HEK293 (cell line): ENCODE results near the gene OGFOD3.
"Not testable (repeated sequence)": the region's sequence is repeated elsewhere in the genome, so short reads cannot be mapped to it uniquely, and the experiment has no call there.

ENCODE experiments used
- CTCF ChIA-PET: fragments of 350-600 bp; formaldehyde crosslinking; extraction: SDS; loops from one replicate; lab custom pipeline; 2021; ENCODE audit warnings: antibody characterized with exemption; lab: Yijun Ruan, JAX
- POLR2A ChIA-PET: fragments of 300-600 bp; formaldehyde crosslinking; extraction: SDS; loops from one replicate; lab custom pipeline; 2020; ENCODE audit warnings: antibody characterized with exemption, inconsistent platforms; lab: Yijun Ruan, JAX
- H3K27ac ChIP-seq: fragments of 200-500 bp; sonication (Bioruptor generic); 2 replicates; pipeline ENCODE4 v1.5.1; 2014; ENCODE audit warnings: low read depth, low read length, control low read depth, inconsistent platforms; ENCODE audit errors: extremely low read depth
- H3K36me3 ChIP-seq, 2 experiments: fragments of 200-500 bp in 1 of 2; sonication (Bioruptor generic) in 1 of 2; 1 replicate in 1 of 2; 2 replicates in 1 of 2; pipeline ENCODE4 v1.5.1; 2014 to 2017; ENCODE audit warnings: inconsistent platforms in 2 of 2, low read length in 2 of 2; ENCODE audit not compliant: control insufficient read depth in 2 of 2, insufficient read depth in 1 of 2
- H3K4me1 ChIP-seq: fragments of 200-500 bp; sonication (Bioruptor generic); 2 replicates; pipeline ENCODE4 v1.5.1; 2014; ENCODE audit warnings: mild to moderate bottlenecking, low read length, inconsistent platforms; ENCODE audit not compliant: control insufficient read depth, insufficient read depth
- H3K4me3 ChIP-seq: 2 replicates; pipeline ENCODE4 v1.5.1; 2011; ENCODE audit warnings: low read depth, mild to moderate bottlenecking, control low read depth, low read length, moderate library complexity
- H3K9me3 ChIP-seq: fragments of 200-500 bp; sonication (Bioruptor generic); 2 replicates; pipeline ENCODE4 v1.5.1; 2014; ENCODE audit warnings: low read depth, low read length, inconsistent platforms; ENCODE audit not compliant: control insufficient read depth, insufficient read depth
- GLIS1 ChIP-seq: fragments of 450-650 bp; formaldehyde crosslinking; IDR thresholded peaks from 2 replicates; pipeline ENCODE4 v1.5.1; 2016; ENCODE audit warnings: missing biosample characterization, missing genetic modification characterization
- OVOL3 ChIP-seq: fragments of 450-650 bp; formaldehyde crosslinking; IDR thresholded peaks from 2 replicates; pipeline ENCODE4 v1.5.1; 2016; ENCODE audit warnings: missing biosample characterization, missing genetic modification characterization
- PRDM1 ChIP-seq: fragments of 450-650 bp; formaldehyde crosslinking; IDR thresholded peaks from 2 replicates; pipeline ENCODE4; 2016; ENCODE audit warnings: missing biosample characterization, missing genetic modification characterization
- SCRT1 ChIP-seq: fragments of 450-650 bp; formaldehyde crosslinking; IDR thresholded peaks from 2 replicates; pipeline ENCODE4 v1.5.1; 2016; ENCODE audit warnings: missing biosample characterization, missing genetic modification characterization, borderline replicate concordance
- ZNF133 ChIP-seq: fragments of 450-650 bp; formaldehyde crosslinking; IDR thresholded peaks from 2 replicates; pipeline ENCODE4 v1.5.1; 2016; ENCODE audit warnings: missing biosample characterization, missing genetic modification characterization
- ZNF157 ChIP-seq: fragments of 450-650 bp; formaldehyde crosslinking; IDR thresholded peaks from 2 replicates; pipeline ENCODE4 v1.5.1; 2016; ENCODE audit warnings: missing biosample characterization, missing genetic modification characterization
- TF ChIP-seq, protein P1 (sequence below): fragments of 450-650 bp; formaldehyde crosslinking; IDR thresholded peaks from 2 replicates; pipeline ENCODE4 v1.5.1; 2016; ENCODE audit warnings: missing biosample characterization, missing genetic modification characterization
- TF ChIP-seq, protein P2 (sequence below): fragments of 450-650 bp; IDR thresholded peaks from 2 replicates; pipeline ENCODE4 v1.5.1; 2018; ENCODE audit warnings: missing biosample characterization, missing genetic modification characterization
- TF ChIP-seq, protein P3 (sequence below): fragments of 450-650 bp; formaldehyde crosslinking; IDR thresholded peaks from 2 replicates; pipeline ENCODE4 v1.5.1; 2016; ENCODE audit warnings: missing biosample characterization, missing genetic modification characterization

OGFOD3 gene

DNA sequence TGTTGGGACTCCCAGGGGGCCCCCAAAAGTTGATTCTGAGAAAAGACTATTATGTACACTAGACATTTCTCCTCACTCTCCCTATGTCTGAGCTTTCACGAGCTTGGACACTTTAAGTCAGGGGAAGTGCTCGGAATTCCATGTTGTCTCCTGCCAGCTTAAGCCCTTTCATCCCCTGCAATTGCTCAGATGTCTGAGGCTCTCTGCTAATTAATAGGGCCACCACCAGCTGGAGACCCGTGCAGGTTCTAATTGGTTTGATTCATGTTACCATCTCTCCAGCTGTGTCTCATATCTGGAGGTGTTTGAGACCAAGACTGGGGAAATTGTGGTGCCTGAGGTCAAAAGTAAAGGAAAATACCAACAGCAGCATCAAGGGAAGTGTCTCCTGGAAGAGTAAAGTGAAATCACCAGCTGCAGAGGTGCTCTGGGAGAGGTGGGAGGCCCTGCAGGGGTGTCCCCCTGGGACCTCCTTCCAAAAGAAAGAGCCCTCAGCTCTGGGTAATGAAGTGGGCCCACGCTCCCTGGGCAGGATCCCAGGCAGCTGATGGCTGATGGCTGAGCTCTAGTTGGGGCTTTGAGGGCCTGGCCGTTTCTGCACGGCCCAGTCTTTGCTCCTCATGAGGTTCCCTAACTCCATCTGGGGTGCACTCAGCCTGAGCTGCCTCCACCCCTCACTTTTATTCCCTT lies 52.6 kb downstream of the OGFOD3 start:
- Histone ChIP-seq H3K9me3 (no peaks in the 10 kb centered on the region), H3K4me1 (peaks cover 4% of the 10 kb centered on the region), H3K27ac (no peak overlapping the region), H3K4me3 (no peak overlapping the region), H3K36me3 (no peaks in the 10 kb centered on the region)
- ChIA-PET CTCF (interaction anchor here (0.6 to 1.5 kb wide), 5 partner anchors 8 to 130 kb away, joined by 3 to 6 read pairs (median 3); no protein-coding TSS in a partner anchor), POLR2A (no interaction called here)
- TF ChIP-seq ZNF157 (tag by site-specific recombination) (no peak), GLIS1 (tag by site-specific recombination) (peak; percentile 43)

DNA sequence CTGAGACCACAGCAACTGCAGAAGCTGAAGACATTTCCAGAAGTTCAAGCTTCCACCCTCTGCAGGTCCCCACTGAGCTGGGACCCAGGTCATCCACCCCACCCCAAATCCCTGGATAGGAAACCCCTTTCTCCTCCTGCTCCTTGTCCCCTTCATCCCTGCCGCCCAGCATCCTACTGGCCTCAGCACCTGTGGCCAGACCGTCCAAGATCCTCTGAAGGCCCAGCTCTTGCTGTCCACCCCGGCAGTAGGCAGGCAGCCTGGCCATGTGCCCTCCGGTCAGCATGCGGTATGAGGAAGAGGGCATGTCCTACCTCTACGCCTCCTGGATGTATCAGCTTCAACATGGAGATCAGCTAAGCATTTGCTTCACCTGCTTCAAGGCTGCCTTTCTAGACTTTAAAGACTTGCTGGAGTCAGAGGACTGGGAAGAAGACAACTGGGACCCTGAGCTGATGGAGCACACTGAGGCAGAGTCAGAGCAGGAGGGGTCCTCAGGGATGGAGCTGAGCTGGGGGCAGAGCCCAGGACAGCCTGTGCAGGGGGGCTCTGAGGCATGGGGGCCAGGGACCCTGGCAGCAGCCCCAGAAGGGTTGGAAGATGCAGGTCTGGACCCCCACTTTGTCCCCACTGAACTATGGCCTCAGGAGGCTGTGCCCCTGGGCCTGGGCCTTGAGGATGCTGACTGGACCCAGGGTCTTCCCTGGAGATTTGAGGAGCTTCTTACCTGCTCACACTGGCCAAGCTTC lies 56.3 kb downstream of the OGFOD3 start:
- TF ChIP-seq OVOL3 (tag by site-specific recombination) = no peak
- TF ChIP-seq, protein P1, sequence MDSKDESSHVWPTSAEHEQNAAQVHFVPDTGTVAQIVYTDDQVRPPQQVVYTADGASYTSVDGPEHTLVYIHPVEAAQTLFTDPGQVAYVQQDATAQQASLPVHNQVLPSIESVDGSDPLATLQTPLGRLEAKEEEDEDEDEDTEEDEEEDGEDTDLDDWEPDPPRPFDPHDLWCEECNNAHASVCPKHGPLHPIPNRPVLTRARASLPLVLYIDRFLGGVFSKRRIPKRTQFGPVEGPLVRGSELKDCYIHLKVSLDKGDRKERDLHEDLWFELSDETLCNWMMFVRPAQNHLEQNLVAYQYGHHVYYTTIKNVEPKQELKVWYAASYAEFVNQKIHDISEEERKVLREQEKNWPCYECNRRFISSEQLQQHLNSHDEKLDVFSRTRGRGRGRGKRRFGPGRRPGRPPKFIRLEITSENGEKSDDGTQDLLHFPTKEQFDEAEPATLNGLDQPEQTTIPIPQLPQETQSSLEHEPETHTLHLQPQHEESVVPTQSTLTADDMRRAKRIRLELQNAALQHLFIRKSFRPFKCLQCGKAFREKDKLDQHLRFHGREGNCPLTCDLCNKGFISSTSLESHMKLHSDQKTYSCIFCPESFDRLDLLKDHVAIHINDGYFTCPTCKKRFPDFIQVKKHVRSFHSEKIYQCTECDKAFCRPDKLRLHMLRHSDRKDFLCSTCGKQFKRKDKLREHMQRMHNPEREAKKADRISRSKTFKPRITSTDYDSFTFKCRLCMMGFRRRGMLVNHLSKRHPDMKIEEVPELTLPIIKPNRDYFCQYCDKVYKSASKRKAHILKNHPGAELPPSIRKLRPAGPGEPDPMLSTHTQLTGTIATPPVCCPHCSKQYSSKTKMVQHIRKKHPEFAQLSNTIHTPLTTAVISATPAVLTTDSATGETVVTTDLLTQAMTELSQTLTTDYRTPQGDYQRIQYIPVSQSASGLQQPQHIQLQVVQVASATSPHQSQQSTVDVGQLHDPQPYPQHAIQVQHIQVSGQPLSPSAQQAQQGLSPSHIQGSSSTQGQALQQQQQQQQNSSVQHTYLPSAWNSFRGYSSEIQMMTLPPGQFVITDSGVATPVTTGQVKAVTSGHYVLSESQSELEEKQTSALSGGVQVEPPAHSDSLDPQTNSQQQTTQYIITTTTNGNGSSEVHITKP (tag by site-specific recombination) = no peak
- no peak for TF ChIP-seq SCRT1 (tag by site-specific recombination)
- H3K4me3 ChIP-seq = no peak overlapping the region
- ChIA-PET CTCF (interaction anchor here (0.5 to 2.6 kb wide), 5 partner anchors 8 to 126 kb away, joined by 3 to 15 read pairs (median 3); no protein-coding TSS in a partner anchor), POLR2A (no interaction called here)
- H3K27ac ChIP-seq = no peak overlapping the region
- no peaks in the 10 kb centered on the region for H3K9me3 ChIP-seq
- peaks cover under 1% of the 10 kb centered on the region; the same call in 1 of the 2 replicates for H3K4me1 ChIP-seq
- H3K36me3 ChIP-seq = no peaks in the 10 kb centered on the region

DNA sequence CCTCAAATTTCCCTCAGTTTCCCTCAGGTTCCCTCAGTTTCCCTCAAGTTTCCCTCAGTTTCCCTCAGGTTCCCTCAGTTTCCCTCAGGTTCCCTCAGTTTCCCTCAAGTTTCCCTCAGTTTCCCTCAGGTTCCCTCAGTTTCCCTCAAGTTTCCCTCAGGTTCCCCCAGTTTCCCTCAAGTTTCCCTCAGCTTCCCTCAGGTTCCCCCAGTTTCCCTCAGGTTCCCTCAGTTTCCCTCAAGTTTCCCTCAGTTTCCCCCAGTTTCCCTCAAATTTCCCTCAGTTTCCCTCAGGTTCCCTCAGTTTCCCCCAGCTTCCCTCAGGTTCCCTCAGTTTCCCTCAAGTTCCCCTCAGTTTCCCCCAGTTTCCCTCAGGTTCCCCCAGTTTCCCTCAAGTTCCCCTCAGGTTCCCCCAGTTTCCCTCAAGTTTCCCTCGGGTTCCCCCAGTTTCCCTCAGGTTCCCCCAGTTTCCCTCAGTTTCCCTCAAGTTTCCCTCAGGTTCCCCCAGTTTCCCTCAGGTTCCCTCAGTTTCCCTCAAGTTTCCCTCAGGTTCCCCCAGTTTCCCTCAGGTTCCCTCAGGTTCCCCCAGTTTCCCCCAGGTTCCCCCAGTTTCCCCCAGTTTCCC lies 58.8 kb downstream of the OGFOD3 start:
- POLR2A ChIA-PET = interaction anchor here (0.6 to 1.3 kb wide), 4 partner anchors 15 to 382 kb away, joined by 3 to 5 read pairs (median 4); no protein-coding TSS in a partner anchor
- CTCF ChIA-PET, H3K36me3 ChIP-seq, H3K27ac ChIP-seq, H3K9me3 ChIP-seq, H3K4me1 ChIP-seq, H3K4me3 ChIP-seq: not testable (repeated sequence)
- TF ChIP-seq PRDM1 = peak; percentile 62

DNA sequence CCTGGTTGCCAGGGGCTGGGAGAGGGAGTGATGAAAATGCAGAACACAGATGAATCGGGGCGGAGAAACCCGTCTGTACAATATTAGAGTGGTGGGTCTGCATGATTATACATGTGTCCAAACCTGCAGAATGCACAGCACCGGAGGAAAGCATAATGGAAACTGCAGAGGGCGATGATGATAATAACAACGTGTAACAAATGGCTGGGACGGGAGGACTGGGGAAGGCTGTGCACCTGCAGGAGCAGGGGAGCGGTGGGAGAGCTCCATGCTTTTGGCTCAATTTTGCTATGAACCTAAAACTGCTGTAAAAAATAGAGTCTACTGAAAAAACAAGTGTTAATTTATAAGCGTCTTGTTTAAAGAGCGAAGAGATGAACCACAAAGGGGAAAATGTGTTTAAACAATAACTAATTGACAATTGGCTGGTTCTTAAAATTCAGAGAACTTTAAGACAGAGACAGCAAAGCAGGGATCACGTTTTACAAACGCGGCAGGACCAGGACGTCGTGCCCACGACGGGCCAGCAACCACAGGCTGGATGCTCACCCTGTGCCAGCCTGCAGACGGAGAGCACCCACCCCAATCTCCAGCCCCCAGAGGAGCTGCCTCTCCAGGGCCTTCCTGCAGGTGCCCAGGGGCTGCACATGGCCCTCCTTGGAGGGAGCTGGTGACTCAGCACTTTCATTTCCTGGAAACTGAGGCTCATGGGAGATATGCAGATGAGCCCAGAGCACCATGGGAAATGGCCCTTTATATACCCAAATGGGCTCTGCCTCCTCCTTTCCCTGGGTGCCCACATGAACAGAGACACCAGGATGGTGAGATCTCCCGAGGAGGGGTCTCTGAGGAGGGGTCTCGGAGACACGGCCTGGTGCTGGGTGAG lies 59.7 kb downstream of the OGFOD3 start, which contains the start of gene TEX19:
Gene TEX19 (plus strand): TSS at position 783 of the 886 bp plus-strand sequence. CDS start 2,904 bp downstream, outside the sequence.
- no peaks in the 10 kb centered on the region for H3K36me3 ChIP-seq
- H3K9me3 ChIP-seq = no peaks in the 10 kb centered on the region
- H3K27ac ChIP-seq = peak within 1 kb of the TSS; percentile 33; the same call in 1 of the 2 replicates
- H3K4me3 ChIP-seq = no peak within 1 kb of the TSS
- POLR2A ChIA-PET = interaction anchor here (0.6 to 1.3 kb wide), 5 partner anchors 14 to 381 kb away, joined by 3 to 5 read pairs (median 4); no protein-coding TSS in a partner anchor
- no peaks in the 10 kb centered on the region for H3K4me1 ChIP-seq
- CTCF ChIA-PET = interaction anchor here (0.7 to 1.3 kb wide), 8 partner anchors 8 to 195 kb away, joined by 3 to 6 read pairs (median 4); no protein-coding TSS in a partner anchor
- TF ChIP-seq, protein P2, sequence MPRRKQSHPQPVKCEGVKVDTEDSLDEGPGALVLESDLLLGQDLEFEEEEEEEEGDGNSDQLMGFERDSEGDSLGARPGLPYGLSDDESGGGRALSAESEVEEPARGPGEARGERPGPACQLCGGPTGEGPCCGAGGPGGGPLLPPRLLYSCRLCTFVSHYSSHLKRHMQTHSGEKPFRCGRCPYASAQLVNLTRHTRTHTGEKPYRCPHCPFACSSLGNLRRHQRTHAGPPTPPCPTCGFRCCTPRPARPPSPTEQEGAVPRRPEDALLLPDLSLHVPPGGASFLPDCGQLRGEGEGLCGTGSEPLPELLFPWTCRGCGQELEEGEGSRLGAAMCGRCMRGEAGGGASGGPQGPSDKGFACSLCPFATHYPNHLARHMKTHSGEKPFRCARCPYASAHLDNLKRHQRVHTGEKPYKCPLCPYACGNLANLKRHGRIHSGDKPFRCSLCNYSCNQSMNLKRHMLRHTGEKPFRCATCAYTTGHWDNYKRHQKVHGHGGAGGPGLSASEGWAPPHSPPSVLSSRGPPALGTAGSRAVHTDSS = no peak
- TF ChIP-seq, protein P1 (tag by site-specific recombination) = no peak
- TF ChIP-seq ZNF133 (tag by site-specific recombination) = no peak
- TF ChIP-seq, protein P3, sequence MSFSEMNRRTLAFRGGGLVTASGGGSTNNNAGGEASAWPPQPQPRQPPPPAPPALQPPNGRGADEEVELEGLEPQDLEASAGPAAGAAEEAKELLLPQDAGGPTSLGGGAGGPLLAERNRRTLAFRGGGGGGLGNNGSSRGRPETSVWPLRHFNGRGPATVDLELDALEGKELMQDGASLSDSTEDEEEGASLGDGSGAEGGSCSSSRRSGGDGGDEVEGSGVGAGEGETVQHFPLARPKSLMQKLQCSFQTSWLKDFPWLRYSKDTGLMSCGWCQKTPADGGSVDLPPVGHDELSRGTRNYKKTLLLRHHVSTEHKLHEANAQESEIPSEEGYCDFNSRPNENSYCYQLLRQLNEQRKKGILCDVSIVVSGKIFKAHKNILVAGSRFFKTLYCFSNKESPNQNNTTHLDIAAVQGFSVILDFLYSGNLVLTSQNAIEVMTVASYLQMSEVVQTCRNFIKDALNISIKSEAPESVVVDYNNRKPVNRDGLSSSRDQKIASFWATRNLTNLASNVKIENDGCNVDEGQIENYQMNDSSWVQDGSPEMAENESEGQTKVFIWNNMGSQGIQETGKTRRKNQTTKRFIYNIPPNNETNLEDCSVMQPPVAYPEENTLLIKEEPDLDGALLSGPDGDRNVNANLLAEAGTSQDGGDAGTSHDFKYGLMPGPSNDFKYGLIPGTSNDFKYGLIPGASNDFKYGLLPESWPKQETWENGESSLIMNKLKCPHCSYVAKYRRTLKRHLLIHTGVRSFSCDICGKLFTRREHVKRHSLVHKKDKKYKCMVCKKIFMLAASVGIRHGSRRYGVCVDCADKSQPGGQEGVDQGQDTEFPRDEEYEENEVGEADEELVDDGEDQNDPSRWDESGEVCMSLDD (tag by site-specific recombination) = peak; percentile 62; the same call in 1 of the 2 replicates
